SH-SY5Y (cell line): ENCODE measurements around the gene MYOCD.

Experiments used
- GATA2 ChIP-seq: IDR thresholded peaks from 2 replicates; pipeline ENCODE4 v1.6.1; 2011; ENCODE audit warnings: mild to moderate bottlenecking, low read depth, low read length
- GATA3 ChIP-seq: IDR thresholded peaks from 2 replicates; pipeline ENCODE4 v1.6.1; 2011; ENCODE audit warnings: low read depth, mild to moderate bottlenecking, low read length, moderate library complexity

GRCh38 chr17:12729086-12729485, 63.4 kb downstream of the MYOCD start:
- TF ChIP-seq GATA3 (no peak), GATA2 (no peak)
